Uterus (tissue), 4 donors: ENCODE data around the gene ZBTB46. TPM values are rescaled to one million over a fixed set of nuclear protein-coding genes. Genes with fewer than 3 reads are reported as not detected.
A peak's percentile ranks its signal among the peaks of the same experiment; 100 is the strongest.
"Not testable (repeated sequence)": the region's sequence is repeated elsewhere in the genome, so short reads cannot be mapped to it uniquely, and the experiment has no call there.

Experiments
- DNase-seq, 2 donors: peaks; one replicate each; pipeline ENCODE4 v3.0.0-alpha.2; 2019 to 2020
- H3K27ac ChIP-seq, 2 donors: fragments of 200-600 bp; sonication (generic); 1 replicate in 1 of 2; 2 replicates in 1 of 2; pipeline ENCODE4 v1.5.1; 2016 to 2018
- H3K27me3 ChIP-seq, 2 donors: fragments of 200-600 bp; sonication (generic); one replicate each; pipeline ENCODE4 v1.5.1; 2018 to 2019; ENCODE audit warnings: control low read depth in 1 of 2
- H3K36me3 ChIP-seq, 2 donors: fragments of 200-600 bp; sonication (generic); one replicate each; pipeline ENCODE4 v1.5.1; 2019; ENCODE audit warnings: control low read depth in 1 of 2
- H3K4me1 ChIP-seq, 2 donors: fragments of 200-600 bp; sonication (generic); one replicate each; pipeline ENCODE4 v1.5.1; 2018 to 2019; ENCODE audit warnings: control low read depth in 1 of 2
- H3K4me3 ChIP-seq, 2 donors: fragments of 200-600 bp; sonication (generic); 1 replicate in 1 of 2; 2 replicates in 1 of 2; pipeline ENCODE4 v1.5.1; 2018 to 2019; ENCODE audit warnings: mild to moderate bottlenecking in 1 of 2
- H3K9me3 ChIP-seq, 2 donors: fragments of 200-600 bp; sonication (generic); one replicate each; pipeline ENCODE4 v1.5.1; 2019; ENCODE audit warnings: control low read depth in 1 of 2
- CTCF ChIP-seq, 4 experiments: fragments of 200-600 bp in 2 of 4; fragments of 450-650 bp in 2 of 4; sonication (generic) in 2 of 4; IDR thresholded peaks; one replicate each; pipeline ENCODE4 v1.5.1; 2016 to 2019; ENCODE audit warnings: antibody characterized with exemption in 4 of 4, mild to moderate bottlenecking in 2 of 4, moderate library complexity in 1 of 4
- POLR2A ChIP-seq, 2 donors: fragments of 450-650 bp; IDR thresholded peaks; one replicate each; pipeline ENCODE4 v1.6.1; 2016; ENCODE audit warnings: antibody characterized with exemption in 2 of 2, mild to moderate bottlenecking in 1 of 2, moderate library complexity in 1 of 2
- intact Hi-C: fragments of 100-400 bp; cut with DNase I; formaldehyde crosslinking; loops from one replicate; pipeline ENCODE4 v1.15.1; 2023; ENCODE audit warnings: low total_unique reads
- total RNA-seq, 4 donors: library from RNA; depleted of rRNA in 3 of 4; stranded (reverse); fragments of >200 nt in 3 of 4; gene quantifications; one replicate each; pipeline versions ENCODE4 v1.1.0 to v1.2.4, GENCODE V29; 2014 to 2023
- donor health status: DM: yes; HTN: yes; CAD: no.

ZBTB46 gene
- total RNA-seq, 4 donors from 2014 or later, result 5.0 to 62.8 (median 38.8) TPM

- TF ChIP-seq POLR2A (IDR thresholded peaks at IDR 0.05) (no peak), CTCF (IDR thresholded peaks at IDR 0.05) (no peak)
- Histone ChIP-seq H3K9me3 (no peaks in the 10 kb centered on the region), H3K36me3 (no peaks in the 10 kb centered on the region), H3K27ac (peak overlapping the region in 1 of 2 donors; percentile 80), H3K4me3 (no peak overlapping the region), H3K4me1 (peaks cover 0 to 36% of the 10 kb centered on the region in 2 donors), H3K27me3 (no peaks in the 10 kb centered on the region)
- no peak for DNase-seq
- intact Hi-C loops, result no loop called here
Observed at GRCh38 chr20:63856098-63856511, 25.0 kb upstream of the ZBTB46 start.

- H3K36me3 ChIP-seq, result no peaks in the 10 kb centered on the region
- peaks cover 0 to 36% of the 10 kb centered on the region in 2 donors for H3K4me1 ChIP-seq
- no peaks in the 10 kb centered on the region for H3K27me3 ChIP-seq
- H3K27ac ChIP-seq, result peak overlapping the region; percentile 74 to 80
- intact Hi-C loops, result no loop called here
- no peaks in the 10 kb centered on the region for H3K9me3 ChIP-seq
- H3K4me3 ChIP-seq, result peak overlapping the region in 1 of 2 donors; percentile 3
- DNase-seq, result peak in 1 of 2 donors; percentile 31
- TF ChIP-seq POLR2A (IDR thresholded peaks at IDR 0.05) (no peak), CTCF (IDR thresholded peaks at IDR 0.05) (no peak)
Observed at GRCh38 chr20:63855363-63856097, 24.5 kb upstream of the ZBTB46 start.

GRCh38 chr20:63854766-63855362, 23.8 kb upstream of the ZBTB46 start:
- TF ChIP-seq CTCF (IDR thresholded peaks at IDR 0.05) (no peak), POLR2A (IDR thresholded peaks at IDR 0.05) (no peak)
- Histone ChIP-seq H3K27ac (peak overlapping the region; percentile 74 to 80), H3K27me3 (no peaks in the 10 kb centered on the region), H3K4me3 (peak overlapping the region in 1 of 2 donors; percentile 3), H3K9me3 (no peaks in the 10 kb centered on the region), H3K36me3 (no peaks in the 10 kb centered on the region), H3K4me1 (peaks cover 0 to 36% of the 10 kb centered on the region in 2 donors)
- peak; percentile 34 to 58 for DNase-seq
- intact Hi-C loops, result no loop called here

- H3K27ac ChIP-seq, result peak overlapping the region; percentile 74 to 80
Observed at GRCh38 chr20:63854069-63854765, 23.2 kb upstream of the ZBTB46 start.

GRCh38 chr20:63853733-63854068, 22.6 kb upstream of the ZBTB46 start:
- H3K9me3 ChIP-seq, H3K4me3 ChIP-seq, H3K36me3 ChIP-seq, intact Hi-C loops, H3K27me3 ChIP-seq, DNase-seq: not testable (repeated sequence)
- Histone ChIP-seq H3K4me1 (peaks cover 0 to 34% of the 10 kb centered on the region in 2 donors), H3K27ac (peak overlapping the region; percentile 74 to 80)

More at GRCh38 chr20:63854069-63854765, 23.2 kb upstream of the ZBTB46 start:
- intact Hi-C loops, result no loop called here
- Histone ChIP-seq H3K36me3 (no peaks in the 10 kb centered on the region), H3K4me1 (peaks cover 0 to 36% of the 10 kb centered on the region in 2 donors), H3K4me3 (no peak overlapping the region), H3K27me3 (no peaks in the 10 kb centered on the region), H3K9me3 (no peaks in the 10 kb centered on the region)
- TF ChIP-seq CTCF (IDR thresholded peaks at IDR 0.05) (peak in 1 of 4 experiments; percentile 14), POLR2A (IDR thresholded peaks at IDR 0.05) (peak in 1 of 2 donors; percentile 8)
- peak in 1 of 2 donors; percentile 42 for DNase-seq

GRCh38 chr20:63851548-63851943, 20.5 kb upstream of the ZBTB46 start:
- H3K27me3 ChIP-seq, intact Hi-C loops, H3K4me3 ChIP-seq, DNase-seq, H3K36me3 ChIP-seq, H3K9me3 ChIP-seq, H3K27ac ChIP-seq: not testable (repeated sequence)
- H3K4me1 ChIP-seq, result peaks cover 6 to 23% of the 10 kb centered on the region in 2 donors
